Measurements from ENCODE around the gene SUGP2.

SUGP2 gene

GRCh38 chr19:18990128-18990708 is 43.1 kb downstream of the SUGP2 start:
- DNase-seq (ENCODE audit: insufficient read length, low spot score), result no peak
- TF ChIP-seq CTCF (IDR thresholded peaks at IDR 0.05; ENCODE audit: insufficient read depth, missing control alignments), result no peak
- FAIRE-seq, result no peak

GRCh38 chr19:18989316-18989715 is 44.0 kb downstream of the SUGP2 start:
- no peak for DNase-seq (ENCODE audit: insufficient read length, low spot score)
- no peak for FAIRE-seq
- TF ChIP-seq CTCF (IDR thresholded peaks at IDR 0.05; ENCODE audit: insufficient read depth, missing control alignments), result no peak

- FAIRE-seq, result no peak
- TF ChIP-seq CTCF (IDR thresholded peaks at IDR 0.05; ENCODE audit: insufficient read depth, missing control alignments), result no peak
Measured at GRCh38 chr19:18987456-18987855, 45.9 kb downstream of the SUGP2 start.

GRCh38 chr19:18985257-18985656 is 48.1 kb downstream of the SUGP2 start:
- DNase-seq (ENCODE audit: insufficient read length, low spot score), result no peak
- TF ChIP-seq CTCF (IDR thresholded peaks at IDR 0.05; ENCODE audit: insufficient read depth, missing control alignments), result no peak

More at GRCh38 chr19:18987456-18987855, 45.9 kb downstream of the SUGP2 start:
- peak; percentile 45 for DNase-seq (ENCODE audit: insufficient read length, low spot score)

GRCh38 chr19:18984251-18984650 is 49.1 kb downstream of the SUGP2 start:
- FAIRE-seq (no peak), DNase-seq (ENCODE audit: insufficient read length, low spot score) (no peak)
- no peak for TF ChIP-seq CTCF (IDR thresholded peaks at IDR 0.05; ENCODE audit: insufficient read depth, missing control alignments)

More at GRCh38 chr19:18985257-18985656, 48.1 kb downstream of the SUGP2 start:
- no peak for FAIRE-seq

- DNase-seq (ENCODE audit: insufficient read length, low spot score) (no peak), FAIRE-seq (no peak)
- no peak for TF ChIP-seq CTCF (IDR thresholded peaks at IDR 0.05; ENCODE audit: insufficient read depth, missing control alignments)
Measured at GRCh38 chr19:18982669-18983068, 50.6 kb downstream of the SUGP2 start.

GRCh38 chr19:18980432-18981020 is 52.8 kb downstream of the SUGP2 start:
- DNase-seq (ENCODE audit: insufficient read length, low spot score), result no peak
- no peak for FAIRE-seq
- no peak for TF ChIP-seq CTCF (IDR thresholded peaks at IDR 0.05; ENCODE audit: insufficient read depth, missing control alignments)

All from D721Med (cell line).